ENCODE measurements around the gene MICAL3.
A peak's percentile ranks its signal among the peaks of the same experiment; 100 is the strongest.
"Not testable (repeated sequence)": the region's sequence is repeated elsewhere in the genome, so short reads cannot be mapped to it uniquely, and the experiment has no call there.

MICAL3 gene

DNA sequence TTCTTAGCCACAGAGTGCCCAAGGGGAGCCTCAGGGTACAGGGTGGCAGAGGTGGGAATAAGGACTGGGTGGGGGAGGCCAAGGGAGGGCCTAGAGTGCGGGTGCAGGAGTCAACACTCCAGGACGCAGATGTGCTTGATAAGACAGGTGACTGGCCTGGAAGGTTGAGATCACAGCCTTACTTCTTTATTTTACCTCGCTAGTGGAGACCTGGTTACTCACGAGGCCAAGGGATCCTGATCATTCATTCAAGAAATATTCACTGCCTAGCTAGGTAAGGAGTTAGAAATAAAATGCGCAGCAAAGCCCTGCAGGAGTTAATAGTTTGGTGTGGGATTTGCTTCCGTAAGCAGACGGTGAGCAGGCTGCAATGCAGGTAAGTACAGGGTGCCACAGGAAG lies 40.3 kb upstream of the MICAL3 start:
- Histone ChIP-seq H3K27me3 (ENCODE audit: low read depth, low read length) (no peaks in the 10 kb centered on the region), H3K27ac (ENCODE audit: low read length) (no peak overlapping the region), H4K20me1 (ENCODE audit: insufficient read depth, low read length) (no peaks in the 10 kb centered on the region), H3K9me3 (ENCODE audit: insufficient read depth, low read length) (no peaks in the 10 kb centered on the region), H3K36me3 (replicated peaks; ENCODE audit: low read depth, low read length) (no peaks in the 10 kb centered on the region), H2AFZ (ENCODE audit: low read depth, low read length) (0 out of 2 replicates have a peak overlapping the region, but pooled peaks have one; percentile 2), H3K4me3 (ENCODE audit: low read length) (no peak overlapping the region), H3K9ac (ENCODE audit: low read length) (no peak overlapping the region), H3K79me2 (ENCODE audit: low read length) (no peaks in the 10 kb centered on the region), H3K4me2 (ENCODE audit: low read length) (peak overlapping the region; percentile 84), H3K4me1 (ENCODE audit: low read length) (peaks cover 76% of the 10 kb centered on the region)
- TF ChIP-seq EZH2phosphoT487 (IDR thresholded peaks at IDR 0.05; ENCODE audit: low read depth) = no peak
- TF ChIP-seq, protein P1, sequence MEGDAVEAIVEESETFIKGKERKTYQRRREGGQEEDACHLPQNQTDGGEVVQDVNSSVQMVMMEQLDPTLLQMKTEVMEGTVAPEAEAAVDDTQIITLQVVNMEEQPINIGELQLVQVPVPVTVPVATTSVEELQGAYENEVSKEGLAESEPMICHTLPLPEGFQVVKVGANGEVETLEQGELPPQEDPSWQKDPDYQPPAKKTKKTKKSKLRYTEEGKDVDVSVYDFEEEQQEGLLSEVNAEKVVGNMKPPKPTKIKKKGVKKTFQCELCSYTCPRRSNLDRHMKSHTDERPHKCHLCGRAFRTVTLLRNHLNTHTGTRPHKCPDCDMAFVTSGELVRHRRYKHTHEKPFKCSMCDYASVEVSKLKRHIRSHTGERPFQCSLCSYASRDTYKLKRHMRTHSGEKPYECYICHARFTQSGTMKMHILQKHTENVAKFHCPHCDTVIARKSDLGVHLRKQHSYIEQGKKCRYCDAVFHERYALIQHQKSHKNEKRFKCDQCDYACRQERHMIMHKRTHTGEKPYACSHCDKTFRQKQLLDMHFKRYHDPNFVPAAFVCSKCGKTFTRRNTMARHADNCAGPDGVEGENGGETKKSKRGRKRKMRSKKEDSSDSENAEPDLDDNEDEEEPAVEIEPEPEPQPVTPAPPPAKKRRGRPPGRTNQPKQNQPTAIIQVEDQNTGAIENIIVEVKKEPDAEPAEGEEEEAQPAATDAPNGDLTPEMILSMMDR (IDR thresholded peaks at IDR 0.05; ENCODE audit: low read depth, low read length) = no peak

DNA sequence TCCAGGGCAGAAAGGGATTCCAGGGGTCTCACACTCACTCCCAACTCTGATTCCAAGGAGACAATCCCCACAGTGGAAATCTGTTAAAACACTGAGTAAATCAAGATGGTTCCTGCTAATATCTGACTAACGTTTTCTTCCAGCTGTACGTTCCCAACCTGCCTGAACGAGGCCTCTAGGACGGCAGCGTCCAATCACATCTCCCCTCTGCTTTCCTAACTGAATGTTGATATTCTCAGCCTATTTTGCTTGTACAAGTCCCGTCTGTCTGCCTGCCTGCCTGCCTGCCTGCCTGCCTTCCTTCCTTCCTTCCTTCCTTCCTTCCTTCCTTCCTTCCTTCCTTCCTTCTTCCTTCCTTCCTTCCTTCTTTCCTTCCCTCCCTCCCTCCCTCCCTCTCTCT lies 39.4 kb upstream of the MICAL3 start:
- H2AFZ ChIP-seq (ENCODE audit: low read depth, low read length); H3K27ac ChIP-seq (ENCODE audit: low read length); H3K4me2 ChIP-seq (ENCODE audit: low read length); H4K20me1 ChIP-seq (ENCODE audit: insufficient read depth, low read length); H3K9ac ChIP-seq (ENCODE audit: low read length); H3K4me3 ChIP-seq (ENCODE audit: low read length); H3K36me3 ChIP-seq (replicated peaks; ENCODE audit: low read depth, low read length); H3K79me2 ChIP-seq (ENCODE audit: low read length); H3K27me3 ChIP-seq (ENCODE audit: low read depth, low read length); H3K9me3 ChIP-seq (ENCODE audit: insufficient read depth, low read length): not testable (repeated sequence)
- peaks cover 78% of the 10 kb centered on the region for H3K4me1 ChIP-seq (ENCODE audit: low read length)

DNA sequence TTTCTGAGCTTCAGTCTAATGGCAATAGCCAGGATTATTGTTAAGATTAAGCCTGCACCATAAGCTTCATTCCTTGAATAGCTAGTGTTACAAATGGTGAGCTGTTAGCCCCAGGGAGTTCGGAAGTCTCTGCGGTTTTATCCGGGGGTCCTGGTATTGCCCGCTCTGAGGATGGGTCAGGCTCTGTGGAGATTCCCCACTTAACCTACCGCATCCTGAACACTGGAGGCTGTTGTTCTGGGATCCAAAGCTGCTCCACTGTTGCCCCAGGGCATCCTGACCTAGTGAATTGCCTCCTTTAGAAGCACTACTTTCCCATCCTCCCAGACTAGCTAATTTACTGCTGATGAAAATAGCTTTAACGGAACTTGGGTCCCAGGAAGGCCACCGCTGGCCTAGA lies 38.9 kb upstream of the MICAL3 start:
- H4K20me1 ChIP-seq (ENCODE audit: insufficient read depth, low read length) = no peaks in the 10 kb centered on the region

DNA sequence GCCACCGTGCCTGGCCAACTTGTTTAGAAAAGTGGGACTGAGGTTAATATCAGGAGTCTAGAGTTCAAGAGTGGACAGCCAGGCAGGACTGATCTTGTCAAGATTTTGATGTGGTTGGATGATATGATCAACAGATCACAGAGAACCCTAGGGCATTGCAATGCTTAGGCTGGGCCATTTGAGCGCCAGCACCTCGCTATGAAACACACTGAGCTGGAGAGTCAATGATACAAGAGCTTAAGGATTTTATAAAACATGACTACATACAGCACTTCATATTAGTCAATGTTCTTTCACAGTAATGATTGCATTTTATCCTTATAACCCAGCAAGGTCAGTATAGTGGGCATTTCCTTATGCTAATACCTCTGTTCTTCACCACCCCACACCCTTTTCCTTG lies 38.1 kb upstream of the MICAL3 start:
- no peak overlapping the region for H3K4me2 ChIP-seq (ENCODE audit: low read length)
- H3K9me3 ChIP-seq (ENCODE audit: insufficient read depth, low read length) = no peaks in the 10 kb centered on the region
- no peaks in the 10 kb centered on the region for H4K20me1 ChIP-seq (ENCODE audit: insufficient read depth, low read length)
- H3K4me1 ChIP-seq (ENCODE audit: low read length) = peaks cover 78% of the 10 kb centered on the region
- no peak overlapping the region for H3K4me3 ChIP-seq (ENCODE audit: low read length)
- H3K79me2 ChIP-seq (ENCODE audit: low read length) = no peaks in the 10 kb centered on the region
- H2AFZ ChIP-seq (ENCODE audit: low read depth, low read length) = no peak overlapping the region
- H3K27me3 ChIP-seq (ENCODE audit: low read depth, low read length) = no peaks in the 10 kb centered on the region
- H3K9ac ChIP-seq (ENCODE audit: low read length) = no peak overlapping the region
- H3K27ac ChIP-seq (ENCODE audit: low read length) = no peak overlapping the region
- no peaks in the 10 kb centered on the region for H3K36me3 ChIP-seq (replicated peaks; ENCODE audit: low read depth, low read length)
- no peak for TF ChIP-seq EZH2phosphoT487 (IDR thresholded peaks at IDR 0.05; ENCODE audit: low read depth)
- TF ChIP-seq, protein P1 (IDR thresholded peaks at IDR 0.05; ENCODE audit: low read depth, low read length) = no peak

More for the DNA sequence above, 38.9 kb upstream of the MICAL3 start:
- Histone ChIP-seq H3K4me3 (ENCODE audit: low read length) (no peak overlapping the region), H3K36me3 (replicated peaks; ENCODE audit: low read depth, low read length) (no peaks in the 10 kb centered on the region), H3K9me3 (ENCODE audit: insufficient read depth, low read length) (no peaks in the 10 kb centered on the region), H3K27me3 (ENCODE audit: low read depth, low read length) (no peaks in the 10 kb centered on the region), H3K9ac (ENCODE audit: low read length) (no peak overlapping the region), H3K4me1 (ENCODE audit: low read length) (peaks cover 78% of the 10 kb centered on the region), H3K4me2 (ENCODE audit: low read length) (no peak overlapping the region), H3K79me2 (ENCODE audit: low read length) (no peaks in the 10 kb centered on the region), H2AFZ (ENCODE audit: low read depth, low read length) (no peak overlapping the region), H3K27ac (ENCODE audit: low read length) (no peak overlapping the region)
- TF ChIP-seq EZH2phosphoT487 (IDR thresholded peaks at IDR 0.05; ENCODE audit: low read depth) = no peak
- TF ChIP-seq, protein P1 (IDR thresholded peaks at IDR 0.05; ENCODE audit: low read depth, low read length) = no peak

Data from OCI-LY3 (cell line).